SK-N-MC (cell line): ENCODE measurements around the gene SLCO1B3.

Experiments used
- EZH2 ChIP-seq: fragments of 200-600 bp; sonication (generic); IDR thresholded peaks from one replicate; pipeline ENCODE4 v1.6.1; 2017; ENCODE audit warnings: antibody characterized with exemption
- POLR2AphosphoS5 ChIP-seq: IDR thresholded peaks from 2 replicates; pipeline ENCODE4 v1.6.1; 2012; ENCODE audit warnings: mild to moderate bottlenecking, low read depth, low read length, borderline replicate concordance

GRCh38 chr12:20832911-20833310 lies 22.4 kb downstream of the SLCO1B3 start:
- TF ChIP-seq EZH2: no peak
- TF ChIP-seq POLR2AphosphoS5: no peak
